HCT116 (cell line): Measurements from ENCODE around the gene TMC8. TPM values are rescaled to one million over a fixed set of nuclear protein-coding genes. Genes with fewer than 3 reads are reported as not detected.
"Not testable (repeated sequence)": the region's sequence is repeated elsewhere in the genome, so short reads cannot be mapped to it uniquely, and the experiment has no call there.

ENCODE experiments used
- ATAC-seq: fragments of 200-7000 bp; cut with Tn5 transposase; 2 replicates; pipeline ENCODE4 v1.9.1; 2020; ENCODE audit warnings: mild to moderate bottlenecking, moderate library complexity
- BruUV-seq: library from RNA; stranded (reverse); fragments of 400-500 nt; replicated peaks from 2 replicates; lab custom pipeline; 2021; lab: Mats Ljungman, UMichigan
- CTCF ChIA-PET: fragments of 300-600 bp; sonication (Branson Sonifier 250); formaldehyde crosslinking; loops from one replicate; lab custom pipeline; 2021; ENCODE audit warnings: antibody characterized with exemption; lab: Charles Lee
- POLR2A ChIA-PET: fragments of 300-600, 350-600 bp; sonication (Branson Sonifier 250); formaldehyde crosslinking; loops from one replicate; lab custom pipeline; 2021; ENCODE audit warnings: antibody characterized with exemption; lab: Charles Lee
- RAD21 ChIA-PET, 2 experiments: fragments of 300-600 bp; sonication (Branson Sonifier 250); formaldehyde crosslinking; loops; one replicate each; lab custom pipeline; 2023; ENCODE audit warnings: low total read pairs in 2 of 2; ENCODE audit not compliant: uncharacterized antibody in 2 of 2, unreplicated experiment in 2 of 2, low non-redundant PET in 1 of 2; lab: Charles Lee
- DNase-seq: peaks from one replicate; pipeline ENCODE4 v3.0.0-alpha.2; 2010; ENCODE audit warnings: low read depth, low spot score
- H2AFZ ChIP-seq: fragments of 200-600 bp; shearing (Covaris generic), sonication (generic); 2 replicates; pipeline ENCODE4 v1.6.1; 2017; ENCODE audit warnings: low read depth, mixed run types, mixed read lengths, antibody characterized with exemption, low read length; ENCODE audit not compliant: poor library complexity, severe bottlenecking
- H3K27ac ChIP-seq: 2 replicates; pipeline ENCODE4 v1.5.1; 2012; ENCODE audit warnings: low read depth, low read length
- H3K27me3 ChIP-seq: fragments of 200-600 bp; sonication (generic); 2 replicates; pipeline ENCODE4 v1.6.1; 2016; ENCODE audit warnings: mixed run types, low read length, mixed read lengths; ENCODE audit not compliant: insufficient read depth
- H3K36me3 ChIP-seq, 2 experiments: fragments of 200-500 bp in 1 of 2; fragments of 200-600 bp in 1 of 2; sonication (Bioruptor generic) in 1 of 2; sonication (generic) in 1 of 2; 2 replicates each; pipeline versions ENCODE4 v1.5.1 to v1.6.1; 2014 to 2016; ENCODE audit warnings: low read length in 2 of 2, inconsistent platforms in 1 of 2, mixed read lengths in 1 of 2, mixed run types in 1 of 2; ENCODE audit not compliant: insufficient read depth in 2 of 2, control insufficient read depth in 1 of 2
- H3K4me1 ChIP-seq, 2 experiments: fragments of 200-600 bp in 1 of 2; sonication (generic) in 1 of 2; 2 replicates each; pipeline versions ENCODE4 v1.5.1 to v1.6.1; 2012 to 2017; ENCODE audit warnings: low read length in 2 of 2, inconsistent platforms in 1 of 2, mild to moderate bottlenecking in 1 of 2, mixed read lengths in 1 of 2, mixed run types in 1 of 2, moderate library complexity in 1 of 2; ENCODE audit not compliant: insufficient read depth in 2 of 2, control insufficient read depth in 1 of 2
- H3K4me2 ChIP-seq: fragments of 200-600 bp; sonication (generic); 2 replicates; pipeline ENCODE4 v1.6.1; 2017; ENCODE audit warnings: mixed run types, low read length, mixed read lengths
- H3K4me3 ChIP-seq, 2 experiments: fragments of 200-600 bp in 1 of 2; sonication (generic) in 1 of 2; replicated peaks in 1 of 2; 2 replicates each; pipeline ENCODE4 v1.5.1; 2011 to 2016; ENCODE audit warnings: low read length in 2 of 2, control low read depth in 1 of 2, low read depth in 1 of 2, mild to moderate bottlenecking in 1 of 2, mixed read lengths in 1 of 2, mixed run types in 1 of 2
- H3K79me2 ChIP-seq: fragments of 200-600 bp; sonication (generic); 2 replicates; pipeline ENCODE4 v1.6.1; 2017; ENCODE audit warnings: mild to moderate bottlenecking, mixed run types, low read length, moderate library complexity, mixed read lengths; ENCODE audit not compliant: insufficient read depth
- H3K9ac ChIP-seq: fragments of 200-600 bp; sonication (generic); 2 replicates; pipeline ENCODE4 v1.6.1; 2016; ENCODE audit warnings: low read length, mixed read lengths
- H3K9me2 ChIP-seq: fragments of 200-600 bp; sonication (generic), shearing (Covaris generic); 2 replicates; pipeline ENCODE4 v1.6.1; 2017; ENCODE audit warnings: mixed run types, mild to moderate bottlenecking, moderate library complexity; ENCODE audit not compliant: insufficient read depth
- H3K9me3 ChIP-seq, 2 experiments: fragments of 200-500 bp in 1 of 2; fragments of 200-600 bp in 1 of 2; sonication (Bioruptor generic) in 1 of 2; sonication (generic) in 1 of 2; 2 replicates each; pipeline ENCODE4 v1.6.1; 2014 to 2017; ENCODE audit warnings: low read length in 2 of 2, mixed read lengths in 2 of 2, inconsistent platforms in 1 of 2, low read depth in 1 of 2, mild to moderate bottlenecking in 1 of 2, mixed run types in 1 of 2, moderate library complexity in 1 of 2; ENCODE audit not compliant: control insufficient read depth in 1 of 2, insufficient read depth in 1 of 2
- H4K20me1 ChIP-seq: fragments of 200-600 bp; sonication (generic), shearing (Covaris generic); 2 replicates; pipeline ENCODE4 v1.6.1; 2017; ENCODE audit warnings: mixed run types, mild to moderate bottlenecking, moderate library complexity; ENCODE audit not compliant: insufficient read depth
- ATF3 ChIP-seq: IDR thresholded peaks from 2 replicates; pipeline ENCODE4 v1.6.1; 2012
- CBX3 ChIP-seq: IDR thresholded peaks from 2 replicates; pipeline ENCODE4 v1.6.1; 2012; ENCODE audit warnings: low read depth
- EGR1 ChIP-seq: IDR thresholded peaks from 2 replicates; pipeline ENCODE4 v1.6.1; 2012; ENCODE audit warnings: low read depth
- ELF1 ChIP-seq: IDR thresholded peaks from 2 replicates; pipeline ENCODE4 v1.6.1; 2012; ENCODE audit warnings: low read depth, borderline replicate concordance
- FOSL1 ChIP-seq: IDR thresholded peaks from 2 replicates; pipeline ENCODE4 v1.6.1; 2012; ENCODE audit warnings: low read depth
- POLR2A ChIP-seq: IDR thresholded peaks from 2 replicates; pipeline ENCODE4 v1.7.0; 2011; ENCODE audit warnings: borderline replicate concordance; ENCODE audit not compliant: insufficient read depth, insufficient read length; ENCODE audit errors: extremely low read depth
- RAD21 ChIP-seq: IDR thresholded peaks from 2 replicates; pipeline ENCODE4 v1.6.1; 2012; ENCODE audit warnings: low read depth, mild to moderate bottlenecking
- SRF ChIP-seq: IDR thresholded peaks from 2 replicates; pipeline ENCODE4 v1.6.1; 2012; ENCODE audit warnings: low read depth
- TCF7L2 ChIP-seq: IDR thresholded peaks from 2 replicates; pipeline ENCODE4 v1.7.0; 2011; ENCODE audit warnings: borderline replicate concordance, inconsistent platforms; ENCODE audit not compliant: insufficient read depth, insufficient read length; ENCODE audit errors: extremely low read depth
- ZBTB33 ChIP-seq: IDR thresholded peaks from 2 replicates; pipeline ENCODE4 v1.6.1; 2011; ENCODE audit warnings: mild to moderate bottlenecking, low read length, moderate library complexity; ENCODE audit not compliant: insufficient replicate concordance; ENCODE audit errors: extremely low read depth
- ZNF274 ChIP-seq: fragments of 200-500 bp; sonication (Bioruptor generic); IDR thresholded peaks from 2 replicates; pipeline ENCODE4 v1.6.1; 2014; ENCODE audit warnings: mild to moderate bottlenecking, low read depth, low read length, inconsistent platforms
- intact Hi-C: fragments of 100-400 bp; cut with micrococcal nuclease; formaldehyde crosslinking; loops from 2 replicates; pipeline ENCODE4 v1.10.0; 2022
- total RNA-seq: library from RNA; stranded (reverse); gene quantifications from one replicate; pipeline ENCODE4 v1.2.1, GENCODE V29; 2021; ENCODE audit not compliant: unreplicated experiment

Gene TMC8
- total RNA-seq, 1 experiment from 2014 or later: 7.8 TPM

- CTCF ChIA-PET, H3K79me2 ChIP-seq, POLR2A ChIA-PET, RAD21 ChIA-PET, H3K9me3 ChIP-seq, H4K20me1 ChIP-seq, H3K4me2 ChIP-seq, DNase-seq, H2AFZ ChIP-seq, H3K27ac ChIP-seq, H3K4me1 ChIP-seq, H3K9ac ChIP-seq, H3K4me3 ChIP-seq, H3K27me3 ChIP-seq, H3K9me2 ChIP-seq, ATAC-seq, BruUV-seq: not testable (repeated sequence)
- intact Hi-C loops: loop anchor here (10.0 kb wide), 1 partner anchor 342 kb away; no protein-coding TSS in a partner anchor
- peaks cover under 1 to 16% of the 10 kb centered on the region in 2 experiments; a peak in 1 of 4 replicates for H3K36me3 ChIP-seq
Observed at GRCh38 chr17:78082355-78082872, 48.2 kb upstream of the TMC8 start.

- DNase-seq (no peak), ATAC-seq (no peak)
- Histone ChIP-seq H3K4me2 (no peak overlapping the region), H3K27ac (no peak overlapping the region), H3K9me3 (no peaks in the 10 kb centered on the region), H3K9me2 (no peaks in the 10 kb centered on the region), H3K79me2 (no peaks in the 10 kb centered on the region), H2AFZ (no peak overlapping the region), H3K4me3 (no peak overlapping the region), H3K4me1 (no peaks in the 10 kb centered on the region), H3K36me3 (peaks cover 5 to 20% of the 10 kb centered on the region in 2 experiments; a peak in 2 of 4 replicates), H4K20me1 (no peaks in the 10 kb centered on the region), H3K9ac (no peak overlapping the region), H3K27me3 (no peaks in the 10 kb centered on the region)
- TF ChIP-seq EGR1 (no peak), ATF3 (no peak), SRF (no peak), ELF1 (no peak), POLR2A (no peak), ZNF274 (no peak), CBX3 (no peak), FOSL1 (no peak), ZBTB33 (no peak), RAD21 (no peak), TCF7L2 (no peak)
- no TSS peak for BruUV-seq
- intact Hi-C loops: loop anchor here (10.0 kb wide), 1 partner anchor 342 kb away; no protein-coding TSS in a partner anchor
- POLR2A ChIA-PET: no interaction called here
- RAD21 ChIA-PET: no interaction called here
- CTCF ChIA-PET: interaction anchor here (1.0 to 2.7 kb wide), 2 partner anchors 17 to 63 kb away, joined by 3 to 15 read pairs; no protein-coding TSS in a partner anchor
Observed at GRCh38 chr17:78082988-78083387, 47.6 kb upstream of the TMC8 start.
